Colonic mucosa (tissue), 4 donors: Measurements from ENCODE around the gene FIGN. TPM values are rescaled to one million over a fixed set of nuclear protein-coding genes. Genes with fewer than 3 reads are reported as not detected.

ENCODE experiments used
- DNase-seq: peaks from one replicate; pipeline ENCODE4 v3.0.0-alpha.2; 2020
- H3K27ac ChIP-seq: fragments of 200-600 bp; one replicate; pipeline ENCODE4 v1.8.0; 2021
- H3K27me3 ChIP-seq: fragments of 200-600 bp; one replicate; pipeline ENCODE4 v1.8.0; 2021
- H3K36me3 ChIP-seq: fragments of 200-600 bp; one replicate; pipeline ENCODE4 v1.8.0; 2021
- H3K4me1 ChIP-seq: fragments of 200-600 bp; one replicate; pipeline ENCODE4 v1.8.0; 2021; ENCODE audit warnings: mild to moderate bottlenecking
- H3K4me3 ChIP-seq: fragments of 200-600 bp; one replicate; pipeline ENCODE4 v1.8.0; 2021
- H3K9ac ChIP-seq, 2 donors: one replicate each; pipeline ENCODE4 v1.7.0; 2013; ENCODE audit warnings: control low read depth in 2 of 2, low read depth in 2 of 2, low read length in 2 of 2
- H3K9me3 ChIP-seq: fragments of 200-600 bp; one replicate; pipeline ENCODE4 v1.8.0; 2021
- intact Hi-C: fragments of 100-400 bp; cut with DNase I; formaldehyde crosslinking; loops from one replicate; pipeline ENCODE4 v1.14.1; 2022
- total RNA-seq, 2 donors: library from RNA; stranded (reverse); fragmentation: NEBNext Ultra II Directional in 1 of 2; extraction: Animal tissue kit (Norgen Biotek cat#: 25700) in 1 of 2; gene quantifications; one replicate each; pipeline ENCODE4 v1.2.1, GENCODE V29; 2021
- TF ChIP-seq, protein P1 (sequence below): fragments of 200-600 bp; IDR thresholded peaks from one replicate; pipeline ENCODE4 v1.8.0; 2022; ENCODE audit warnings: antibody characterized with exemption, mild to moderate bottlenecking
- donor health status: healthy.
- donor health status: DM: no; HTN: no; CAD: no.
- donor health status: DM: no; HTN: no; CAD: no.

FIGN gene
- total RNA-seq, 2 donors from 2014 or later: 0.58 to 0.89 TPM

DNA sequence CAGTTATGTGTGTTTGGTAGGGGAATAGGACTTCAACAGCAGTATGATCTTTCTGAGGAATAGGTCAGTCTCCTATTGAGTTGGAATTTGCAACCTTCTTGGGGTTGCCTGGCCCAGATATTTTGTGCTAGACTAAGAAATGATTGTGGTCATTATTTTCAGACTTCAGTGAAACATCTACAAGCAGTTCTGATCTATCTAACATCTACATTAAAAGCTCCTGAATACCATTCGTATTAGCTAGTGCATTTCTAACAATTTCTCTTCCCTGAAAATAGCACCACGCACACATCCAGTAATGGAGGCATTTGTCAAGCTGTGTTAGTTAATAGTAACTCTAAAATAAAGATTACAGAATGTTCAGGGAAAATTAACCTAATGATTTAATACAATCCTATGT is 179.3 kb downstream of the FIGN start:
- no peak for DNase-seq
- Histone ChIP-seq H3K27ac (no peak overlapping the region), H3K4me1 (no peaks in the 10 kb centered on the region), H3K4me3 (no peak overlapping the region), H3K36me3 (no peaks in the 10 kb centered on the region), H3K9me3 (no peaks in the 10 kb centered on the region), H3K9ac (no peak overlapping the region), H3K27me3 (no peaks in the 10 kb centered on the region)
- intact Hi-C loops: no loop called here
- TF ChIP-seq, protein P1, sequence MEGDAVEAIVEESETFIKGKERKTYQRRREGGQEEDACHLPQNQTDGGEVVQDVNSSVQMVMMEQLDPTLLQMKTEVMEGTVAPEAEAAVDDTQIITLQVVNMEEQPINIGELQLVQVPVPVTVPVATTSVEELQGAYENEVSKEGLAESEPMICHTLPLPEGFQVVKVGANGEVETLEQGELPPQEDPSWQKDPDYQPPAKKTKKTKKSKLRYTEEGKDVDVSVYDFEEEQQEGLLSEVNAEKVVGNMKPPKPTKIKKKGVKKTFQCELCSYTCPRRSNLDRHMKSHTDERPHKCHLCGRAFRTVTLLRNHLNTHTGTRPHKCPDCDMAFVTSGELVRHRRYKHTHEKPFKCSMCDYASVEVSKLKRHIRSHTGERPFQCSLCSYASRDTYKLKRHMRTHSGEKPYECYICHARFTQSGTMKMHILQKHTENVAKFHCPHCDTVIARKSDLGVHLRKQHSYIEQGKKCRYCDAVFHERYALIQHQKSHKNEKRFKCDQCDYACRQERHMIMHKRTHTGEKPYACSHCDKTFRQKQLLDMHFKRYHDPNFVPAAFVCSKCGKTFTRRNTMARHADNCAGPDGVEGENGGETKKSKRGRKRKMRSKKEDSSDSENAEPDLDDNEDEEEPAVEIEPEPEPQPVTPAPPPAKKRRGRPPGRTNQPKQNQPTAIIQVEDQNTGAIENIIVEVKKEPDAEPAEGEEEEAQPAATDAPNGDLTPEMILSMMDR: no peak

DNA sequence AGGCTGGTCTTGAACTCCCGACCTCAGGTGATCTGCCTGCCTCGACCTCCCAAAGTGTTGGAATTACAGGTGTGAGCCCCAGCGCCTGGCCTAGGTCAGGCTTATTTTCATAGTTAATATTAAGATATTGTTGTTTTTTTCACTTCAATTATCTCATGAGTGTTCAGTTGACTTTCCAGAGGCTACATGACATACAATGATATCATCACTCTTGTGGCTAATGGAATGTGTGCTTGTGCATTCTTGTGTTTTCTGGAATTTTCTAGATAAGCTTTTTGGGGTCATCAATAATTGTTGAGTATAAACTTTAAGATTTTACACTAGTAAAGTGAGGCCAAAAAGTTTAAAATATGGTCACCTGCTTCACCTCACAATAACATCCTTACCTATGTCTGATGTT is 180.9 kb downstream of the FIGN start:
- H3K9me3 ChIP-seq: no peaks in the 10 kb centered on the region
- DNase-seq: no peak
- intact Hi-C loops: no loop called here
- H3K27me3 ChIP-seq: no peaks in the 10 kb centered on the region
- H3K4me1 ChIP-seq: no peaks in the 10 kb centered on the region
- no peak overlapping the region for H3K27ac ChIP-seq
- H3K36me3 ChIP-seq: no peaks in the 10 kb centered on the region
- no peak overlapping the region for H3K9ac ChIP-seq
- no peak overlapping the region for H3K4me3 ChIP-seq
- TF ChIP-seq, protein P1: no peak

DNA sequence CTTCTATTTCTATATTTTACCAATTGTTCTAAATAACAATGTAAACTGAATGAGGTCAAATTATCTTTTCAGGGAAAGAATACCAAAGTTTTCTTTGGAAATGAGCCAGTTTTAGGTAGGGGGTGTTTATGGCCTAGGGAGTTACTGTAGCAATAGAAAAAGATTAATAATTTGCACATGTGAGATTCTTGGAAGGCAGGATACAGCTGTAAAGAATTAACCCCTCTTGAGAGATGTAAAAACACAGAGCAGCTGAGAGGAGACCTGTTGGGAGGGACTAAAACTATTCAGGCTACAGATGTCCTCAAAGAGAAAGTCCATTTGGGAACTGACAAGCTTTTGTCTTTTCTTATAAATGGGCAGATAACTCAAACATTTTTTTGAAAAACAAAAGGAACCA is 182.2 kb downstream of the FIGN start:
- H3K9me3 ChIP-seq: no peaks in the 10 kb centered on the region
- H3K27ac ChIP-seq: no peak overlapping the region
- intact Hi-C loops: no loop called here
- no peaks in the 10 kb centered on the region for H3K27me3 ChIP-seq
- H3K9ac ChIP-seq: no peak overlapping the region
- TF ChIP-seq, protein P1: no peak
- no peaks in the 10 kb centered on the region for H3K4me1 ChIP-seq
- no peak overlapping the region for H3K4me3 ChIP-seq
- no peaks in the 10 kb centered on the region for H3K36me3 ChIP-seq
- no peak for DNase-seq

DNA sequence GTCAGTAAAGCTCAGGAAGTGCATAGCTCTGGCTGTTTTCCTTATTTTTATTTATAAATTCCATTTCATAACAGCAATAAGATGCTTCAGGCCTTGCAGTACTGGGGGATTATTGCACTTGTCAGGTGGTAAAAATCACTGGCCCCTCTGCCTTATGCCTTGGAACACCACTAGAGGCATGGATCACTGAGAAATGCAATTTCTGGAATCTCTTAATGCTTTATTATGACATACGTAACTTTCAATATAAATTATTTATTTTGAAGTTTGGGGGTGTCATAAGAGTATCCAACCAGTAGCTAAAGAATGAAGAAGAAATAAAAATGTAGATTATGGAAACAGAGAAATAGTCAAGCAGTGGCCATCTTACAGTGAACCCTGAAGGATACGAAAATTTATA is 183.1 kb downstream of the FIGN start:
- no peaks in the 10 kb centered on the region for H3K9me3 ChIP-seq
- intact Hi-C loops: no loop called here
- no peaks in the 10 kb centered on the region for H3K4me1 ChIP-seq
- TF ChIP-seq, protein P1: no peak
- H3K27ac ChIP-seq: no peak overlapping the region
- no peaks in the 10 kb centered on the region for H3K27me3 ChIP-seq
- no peaks in the 10 kb centered on the region for H3K36me3 ChIP-seq
- no peak for DNase-seq
- H3K9ac ChIP-seq: no peak overlapping the region
- H3K4me3 ChIP-seq: no peak overlapping the region

DNA sequence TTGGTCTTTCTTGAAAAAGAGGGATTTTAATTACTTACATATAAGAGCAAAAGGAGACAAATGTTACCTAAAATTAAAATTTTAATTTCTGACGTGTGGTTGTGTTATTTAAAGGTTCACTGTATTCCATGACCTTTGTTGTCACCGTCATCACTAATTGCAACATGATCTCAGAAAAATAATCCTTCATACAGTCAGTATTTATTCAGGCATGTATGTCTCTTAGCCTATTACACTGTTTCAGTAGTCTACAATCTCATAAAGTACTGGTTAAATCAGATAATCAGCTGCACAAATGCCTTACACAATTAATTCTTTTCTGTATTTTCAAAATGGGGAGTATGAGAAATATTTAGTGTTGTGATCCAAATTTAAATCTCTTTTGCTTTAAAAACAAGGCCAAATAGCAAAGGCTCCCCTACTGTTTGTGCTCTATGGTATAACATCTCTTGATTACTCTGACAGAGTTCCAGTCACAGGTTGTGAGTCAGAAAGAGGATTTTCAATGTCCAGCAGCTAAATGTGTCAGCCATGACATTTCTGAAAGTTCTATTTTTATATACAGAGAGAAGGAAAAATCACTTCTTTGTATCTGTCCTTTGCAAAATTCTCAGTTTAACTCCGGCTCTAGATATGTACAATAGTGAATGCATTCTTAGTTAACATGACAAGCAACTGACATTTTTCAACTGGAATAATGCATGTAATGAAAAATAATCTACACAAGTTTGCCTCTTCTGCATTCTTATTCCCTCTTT is 184.0 kb downstream of the FIGN start:
- no peaks in the 10 kb centered on the region for H3K36me3 ChIP-seq
- H3K27me3 ChIP-seq: no peaks in the 10 kb centered on the region
- no peak overlapping the region for H3K9ac ChIP-seq
- H3K27ac ChIP-seq: no peak overlapping the region
- TF ChIP-seq, protein P1: no peak
- H3K4me1 ChIP-seq: no peaks in the 10 kb centered on the region
- H3K9me3 ChIP-seq: no peaks in the 10 kb centered on the region
- no peak overlapping the region for H3K4me3 ChIP-seq
- intact Hi-C loops: no loop called here
- DNase-seq: no peak
